Measurements from ENCODE around the gene C4B.
"Not testable (repeated sequence)": the region's sequence is repeated elsewhere in the genome, so short reads cannot be mapped to it uniquely, and the experiment has no call there.

C4B gene

GRCh38 chr6:32037598-32038524 lies 23.3 kb downstream of the C4B start, which contains the start of gene CYP21A2:
TSS of gene CYP21A2 (plus strand) at chr6:32038415. CDS start at chr6:32038423, 8 bp downstream.
- H3K4me3 ChIP-seq (ENCODE audit: low read depth, low read length); H3K4me1 ChIP-seq (ENCODE audit: control insufficient read depth, insufficient read depth, low read length, unreplicated experiment); H3K79me2 ChIP-seq (ENCODE audit: control insufficient read depth, insufficient read depth, low read length, unreplicated experiment); H3K36me3 ChIP-seq (ENCODE audit: insufficient read depth, low read length); H3K27ac ChIP-seq (ENCODE audit: low read depth, low read length); H3K27me3 ChIP-seq (ENCODE audit: insufficient read depth, low read length); H2AFZ ChIP-seq (ENCODE audit: low read length, unreplicated experiment): not testable (repeated sequence)

- not testable (repeated sequence) for H3K4me1 ChIP-seq (ENCODE audit: control insufficient read depth, insufficient read depth, low read length, unreplicated experiment); H2AFZ ChIP-seq (ENCODE audit: low read length, unreplicated experiment); H3K4me3 ChIP-seq (ENCODE audit: low read depth, low read length); H3K27me3 ChIP-seq (ENCODE audit: insufficient read depth, low read length); H3K79me2 ChIP-seq (ENCODE audit: control insufficient read depth, insufficient read depth, low read length, unreplicated experiment); H3K36me3 ChIP-seq (ENCODE audit: insufficient read depth, low read length); H3K27ac ChIP-seq (ENCODE audit: low read depth, low read length)
These were observed 24.3 kb downstream of the C4B start for GRCh38 chr6:32038878-32039277.

- H2AFZ ChIP-seq (ENCODE audit: low read length, unreplicated experiment); H3K4me1 ChIP-seq (ENCODE audit: control insufficient read depth, insufficient read depth, low read length, unreplicated experiment); H3K4me3 ChIP-seq (ENCODE audit: low read depth, low read length); H3K79me2 ChIP-seq (ENCODE audit: control insufficient read depth, insufficient read depth, low read length, unreplicated experiment); H3K27ac ChIP-seq (ENCODE audit: low read depth, low read length); H3K36me3 ChIP-seq (ENCODE audit: insufficient read depth, low read length); H3K27me3 ChIP-seq (ENCODE audit: insufficient read depth, low read length): not testable (repeated sequence)
These were observed 25.0 kb downstream of the C4B start for GRCh38 chr6:32039321-32040274.

- H3K27ac ChIP-seq (ENCODE audit: low read depth, low read length); H2AFZ ChIP-seq (ENCODE audit: low read length, unreplicated experiment); H3K4me1 ChIP-seq (ENCODE audit: control insufficient read depth, insufficient read depth, low read length, unreplicated experiment); H3K36me3 ChIP-seq (ENCODE audit: insufficient read depth, low read length); H3K79me2 ChIP-seq (ENCODE audit: control insufficient read depth, insufficient read depth, low read length, unreplicated experiment); H3K27me3 ChIP-seq (ENCODE audit: insufficient read depth, low read length); H3K4me3 ChIP-seq (ENCODE audit: low read depth, low read length): not testable (repeated sequence)
These were observed 25.9 kb downstream of the C4B start for GRCh38 chr6:32040299-32041049.

- not testable (repeated sequence) for H2AFZ ChIP-seq (ENCODE audit: low read length, unreplicated experiment); H3K79me2 ChIP-seq (ENCODE audit: control insufficient read depth, insufficient read depth, low read length, unreplicated experiment); H3K4me3 ChIP-seq (ENCODE audit: low read depth, low read length); H3K36me3 ChIP-seq (ENCODE audit: insufficient read depth, low read length); H3K27ac ChIP-seq (ENCODE audit: low read depth, low read length); H3K4me1 ChIP-seq (ENCODE audit: control insufficient read depth, insufficient read depth, low read length, unreplicated experiment); H3K27me3 ChIP-seq (ENCODE audit: insufficient read depth, low read length)
These were observed 26.4 kb downstream of the C4B start for GRCh38 chr6:32041050-32041321.

GRCh38 chr6:32041385-32041784 lies 26.8 kb downstream of the C4B start:
- H3K79me2 ChIP-seq (ENCODE audit: control insufficient read depth, insufficient read depth, low read length, unreplicated experiment); H3K4me3 ChIP-seq (ENCODE audit: low read depth, low read length); H3K4me1 ChIP-seq (ENCODE audit: control insufficient read depth, insufficient read depth, low read length, unreplicated experiment); H2AFZ ChIP-seq (ENCODE audit: low read length, unreplicated experiment); H3K36me3 ChIP-seq (ENCODE audit: insufficient read depth, low read length); H3K27me3 ChIP-seq (ENCODE audit: insufficient read depth, low read length); H3K27ac ChIP-seq (ENCODE audit: low read depth, low read length): not testable (repeated sequence)

GRCh38 chr6:32042276-32042675 lies 27.7 kb downstream of the C4B start:
- not testable (repeated sequence) for H3K27ac ChIP-seq (ENCODE audit: low read depth, low read length); H3K36me3 ChIP-seq (ENCODE audit: insufficient read depth, low read length); H2AFZ ChIP-seq (ENCODE audit: low read length, unreplicated experiment); H3K79me2 ChIP-seq (ENCODE audit: control insufficient read depth, insufficient read depth, low read length, unreplicated experiment); H3K27me3 ChIP-seq (ENCODE audit: insufficient read depth, low read length); H3K4me3 ChIP-seq (ENCODE audit: low read depth, low read length)
- peaks cover 16% of the 10 kb centered on the region for H3K4me1 ChIP-seq (ENCODE audit: control insufficient read depth, insufficient read depth, low read length, unreplicated experiment)

GRCh38 chr6:32043589-32044380 lies 29.2 kb downstream of the C4B start:
- H3K27ac ChIP-seq (ENCODE audit: low read depth, low read length); H2AFZ ChIP-seq (ENCODE audit: low read length, unreplicated experiment); H3K4me3 ChIP-seq (ENCODE audit: low read depth, low read length); H3K79me2 ChIP-seq (ENCODE audit: control insufficient read depth, insufficient read depth, low read length, unreplicated experiment); H3K27me3 ChIP-seq (ENCODE audit: insufficient read depth, low read length); H3K36me3 ChIP-seq (ENCODE audit: insufficient read depth, low read length): not testable (repeated sequence)
- peaks cover 28% of the 10 kb centered on the region for H3K4me1 ChIP-seq (ENCODE audit: control insufficient read depth, insufficient read depth, low read length, unreplicated experiment)

GRCh38 chr6:32044916-32045315 lies 30.3 kb downstream of the C4B start:
- H3K27ac ChIP-seq (ENCODE audit: low read depth, low read length); H2AFZ ChIP-seq (ENCODE audit: low read length, unreplicated experiment); H3K79me2 ChIP-seq (ENCODE audit: control insufficient read depth, insufficient read depth, low read length, unreplicated experiment); H3K27me3 ChIP-seq (ENCODE audit: insufficient read depth, low read length); H3K4me3 ChIP-seq (ENCODE audit: low read depth, low read length); H3K36me3 ChIP-seq (ENCODE audit: insufficient read depth, low read length): not testable (repeated sequence)
- H3K4me1 ChIP-seq (ENCODE audit: control insufficient read depth, insufficient read depth, low read length, unreplicated experiment), result peaks cover 28% of the 10 kb centered on the region

Data from ACC112 (cell line).